GM12878 (cell line): Measurements from ENCODE around the gene LBHD1. TPM values are rescaled to one million over a fixed set of nuclear protein-coding genes. Genes with fewer than 3 reads are reported as not detected.

Experiments used
- ATAC-seq: fragments of 200-7000 bp; cut with Tn5 transposase; 3 replicates; pipeline ENCODE4 v1.9.1; 2020; ENCODE audit warnings: mild to moderate bottlenecking, moderate library complexity
- BruUV-seq: library from RNA; stranded (reverse); fragments of 400-500 nt; replicated peaks from 2 replicates; lab custom pipeline; 2021; lab: Mats Ljungman, UMichigan
- CTCF ChIA-PET: fragments of 300-600 bp; sonication (Branson Sonifier 250); formaldehyde crosslinking; extraction: SDS; loops from one replicate; lab custom pipeline; 2021; ENCODE audit warnings: inconsistent platforms; lab: Yijun Ruan, JAX
- POLR2A ChIA-PET: fragments of 350-600 bp; formaldehyde crosslinking; extraction: SDS; loops from one replicate; lab custom pipeline; 2021; ENCODE audit warnings: inconsistent platforms; lab: Charles Lee
- RAD21 ChIA-PET: fragments of 300-600 bp; sonication (Branson Sonifier 250); formaldehyde crosslinking; loops from one replicate; lab custom pipeline; 2023; ENCODE audit warnings: antibody characterized with exemption; ENCODE audit not compliant: unreplicated experiment; lab: Charles Lee
- SMC1A ChIA-PET: fragments of 300-600 bp; sonication (Branson Sonifier 250); formaldehyde crosslinking; loops from one replicate; lab custom pipeline; 2023; ENCODE audit not compliant: unreplicated experiment, uncharacterized antibody; lab: Charles Lee
- DNase-seq: peaks from one replicate; pipeline ENCODE4 v3.0.0-alpha.2; 2011; ENCODE audit warnings: low read depth, low spot score
- FAIRE-seq: peaks from 3 replicates; lab custom pipeline; 2011; peaks lifted over from hg19 to GRCh38; lab: Jason Lieb, UNC
- H2AFZ ChIP-seq: 2 replicates; pipeline ENCODE4 v1.6.0; 2011; ENCODE audit warnings: low read depth, low read length, control low read depth; ENCODE audit not compliant: control insufficient read depth
- H3K27ac ChIP-seq: 2 replicates; pipeline ENCODE4 v1.5.1; 2011; ENCODE audit warnings: control low read depth; ENCODE audit not compliant: control insufficient read depth, insufficient read depth
- H3K27me3 ChIP-seq, 2 experiments: replicated peaks in 1 of 2; 2 replicates each; pipeline versions ENCODE4 v1.6.0 to v1.6.1; 2011; ENCODE audit warnings: low read length in 1 of 2; ENCODE audit not compliant: control insufficient read depth in 2 of 2, insufficient read depth in 2 of 2
- H3K36me3 ChIP-seq, 2 experiments: 2 replicates each; pipeline ENCODE4 v1.5.1; 2011; ENCODE audit warnings: low read length in 1 of 2; ENCODE audit not compliant: control insufficient read depth in 2 of 2, insufficient read depth in 2 of 2
- H3K4me1 ChIP-seq: 2 replicates; pipeline ENCODE4 v1.6.1; 2011; ENCODE audit warnings: mild to moderate bottlenecking, low read length, moderate library complexity, mixed read lengths; ENCODE audit not compliant: control insufficient read depth, insufficient read depth
- H3K4me2 ChIP-seq: 2 replicates; pipeline ENCODE4 v1.6.0; 2011; ENCODE audit warnings: control low read depth; ENCODE audit not compliant: control insufficient read depth, insufficient read depth
- H3K4me3 ChIP-seq: fragments of 200-600 bp; sonication (generic); 2 replicates; pipeline ENCODE4 v1.5.1; 2016
- H3K79me2 ChIP-seq: 2 replicates; pipeline ENCODE4 v1.6.0; 2011; ENCODE audit warnings: low read length; ENCODE audit not compliant: control insufficient read depth, insufficient read depth
- H3K9ac ChIP-seq: 2 replicates; pipeline ENCODE4 v1.8.0; 2011; ENCODE audit warnings: low read length, control low read depth, mixed read lengths; ENCODE audit not compliant: control insufficient read depth, insufficient read depth
- H3K9me3 ChIP-seq: replicated peaks from 3 replicates; pipeline ENCODE4 v1.5.1; 2011; ENCODE audit warnings: mild to moderate bottlenecking, low read length; ENCODE audit not compliant: control insufficient read depth, insufficient read depth
- H4K20me1 ChIP-seq: 2 replicates; pipeline ENCODE4 v1.6.0; 2011; ENCODE audit not compliant: control insufficient read depth, insufficient read depth
- CBX5 ChIP-seq: sonication (generic); IDR thresholded peaks from 2 replicates; pipeline ENCODE4 v1.6.1; 2016; ENCODE audit warnings: low read depth, moderate library complexity, mild to moderate bottlenecking, inconsistent platforms
- EGR1 ChIP-seq, 2 experiments: IDR thresholded peaks; 1 replicate in 1 of 2; 2 replicates in 1 of 2; pipeline ENCODE4 v1.6.1; 2011 to 2012; ENCODE audit warnings: low read depth in 2 of 2, low read length in 2 of 2, borderline replicate concordance in 1 of 2, mild to moderate bottlenecking in 1 of 2, moderate library complexity in 1 of 2
- EZH2 ChIP-seq: IDR thresholded peaks from 2 replicates; pipeline ENCODE4 v1.6.1; 2012; ENCODE audit warnings: low read depth, mild to moderate bottlenecking, control low read depth, inconsistent platforms, low read length, borderline replicate concordance; ENCODE audit not compliant: control insufficient read depth
- FOXK2 ChIP-seq: fragments of 450-650 bp; IDR thresholded peaks from 2 replicates; pipeline ENCODE4 v1.6.1; 2017; ENCODE audit warnings: mild to moderate bottlenecking, moderate library complexity
- HDGF ChIP-seq: fragments of 450-650 bp; IDR thresholded peaks from 2 replicates; pipeline ENCODE4 v1.6.1; 2016; ENCODE audit warnings: antibody characterized with exemption
- LARP7 ChIP-seq: fragments of 450-650 bp; IDR thresholded peaks from 2 replicates; pipeline ENCODE4 v1.6.1; 2017; ENCODE audit warnings: mild to moderate bottlenecking
- POLR2A ChIP-seq: IDR thresholded peaks from 2 replicates; pipeline ENCODE4 v1.6.1; 2011; ENCODE audit warnings: low read depth, mild to moderate bottlenecking, low read length
- SPI1 ChIP-seq: IDR thresholded peaks from 2 replicates; pipeline ENCODE4 v1.6.1; 2011; ENCODE audit warnings: low read depth, mild to moderate bottlenecking, low read length, moderate library complexity, borderline replicate concordance; ENCODE audit not compliant: insufficient read depth
- YY1 ChIP-seq: IDR thresholded peaks from 2 replicates; pipeline ENCODE4 v1.6.1; 2011; ENCODE audit warnings: low read depth, mild to moderate bottlenecking, low read length
- WGBS: methylation state at CpG from one replicate; pipeline ENCODE4 v1.1.6; 2016; ENCODE audit warnings: low lambda C conversion rate; ENCODE audit not compliant: insufficient replicate concordance, insufficient coverage; ENCODE audit errors: missing lambda C conversion rate; 5-methylcytosine and 5-hydroxymethylcytosine counted together
- in situ Hi-C: fragments of 300-500 bp; cut with MboI; formaldehyde crosslinking; loops from 9 replicates; pipeline ENCODE4 v1.14.3; 2018; ENCODE audit warnings: mixed read lengths
- intact Hi-C: fragments of 100-400 bp; cut with micrococcal nuclease; formaldehyde crosslinking; loops from one replicate; pipeline ENCODE4 v1.14.2; 2022; ENCODE audit not compliant: unreplicated experiment
- polyA plus RNA-seq, 11 experiments: library from polyadenylated mRNA; depleted of rRNA in 4 of 11; unstranded in 6 of 11; stranded (reverse) in 5 of 11; fragments of >200 nt; fragmentation: Nextera tagmentation in 4 of 11; fragmentation: Illumina TruSeq in 1 of 11; extraction: Ambion mirVana in 4 of 11; extraction: Trizol in 1 of 11; gene quantifications; 1 replicate in 1 of 11; 2 replicates in 10 of 11; pipeline versions ENCODE4 v1.2.1 to v1.2.3, GENCODE V29; 2011 to 2016; ENCODE audit warnings: inconsistent platforms in 2 of 11, missing spikeins in 2 of 11, low read depth in 1 of 11
- total RNA-seq, 4 experiments: library from RNA; depleted of rRNA in 3 of 4; stranded (reverse); fragments of >200 nt in 3 of 4; fragmentation: Illumina TruSeq in 1 of 4; extraction: Trizol in 1 of 4; gene quantifications; 2 replicates each; pipeline versions ENCODE4 v1.2.1 to v1.2.3, GENCODE V29; 2013 to 2021
- TF ChIP-seq, protein P1 (sequence below): IDR thresholded peaks from 2 replicates; pipeline ENCODE4 v1.6.1; 2011; ENCODE audit warnings: low read depth, low read length, improper control_type of control experiment, borderline replicate concordance
- TF ChIP-seq, protein P2 (sequence below): IDR thresholded peaks from 2 replicates; pipeline ENCODE4 v1.6.1; 2012; ENCODE audit warnings: low read depth, low read length, improper control_type of control experiment

LBHD1 gene
- total and polyA plus RNA-seq, 10 of the 15 experiments (the other 5 are each of a cell fraction or from before 2014, with no cell fraction given), result 0.79 to 12.0 (median 7.6) TPM

DNA sequence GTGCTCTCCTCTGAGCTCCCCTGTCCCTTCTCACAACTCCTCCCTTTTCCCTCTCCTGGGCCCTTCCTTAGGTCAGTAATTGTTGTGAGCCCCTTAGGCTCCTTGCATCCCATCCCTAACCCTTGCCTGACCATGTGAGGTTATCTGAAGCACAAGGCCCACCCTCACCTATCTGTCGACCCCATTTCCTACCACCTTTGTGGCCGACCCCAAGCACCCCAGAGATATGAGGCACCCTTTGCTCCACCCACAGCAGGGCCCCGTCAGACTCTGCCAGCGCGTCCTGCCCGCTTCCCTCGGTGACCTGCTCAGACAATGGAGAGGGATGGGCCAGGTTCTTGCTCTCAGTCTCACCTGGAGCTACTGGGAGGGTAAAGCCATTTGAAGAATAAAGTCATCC lies 36.7 kb upstream of the LBHD1 start:
- Histone ChIP-seq H3K4me3 (peak overlapping the region; percentile 83), H3K9ac (peak overlapping the region; percentile 90), H3K9me3 (no peaks in the 10 kb centered on the region), H3K4me2 (peak overlapping the region; percentile 98), H3K79me2 (no peaks in the 10 kb centered on the region), H2AFZ (peak overlapping the region; percentile 93), H4K20me1 (no peaks in the 10 kb centered on the region), H3K4me1 (peaks cover 37% of the 10 kb centered on the region), H3K27me3 (no peaks in the 10 kb centered on the region), H3K36me3 (peaks cover 16 to 17% of the 10 kb centered on the region in 2 experiments), H3K27ac (peak overlapping the region; percentile 88)
- no TSS peak for BruUV-seq
- intact Hi-C loops (loop anchor here (1.0 to 5.0 kb wide), 2 partner anchors 19 to 106 kb away; partner anchors contain the start of genes HNRNPUL2 and MTA2), in situ Hi-C loops (no loop called here)
- FAIRE-seq, result no peak
- ATAC-seq, result peak; percentile 8
- WGBS, result 4% methylated on average over 7 of the region's 7 CpGs
- ChIA-PET SMC1A (interaction anchor here (0.6 to 5.3 kb wide), 7 partner anchors 15 to 152 kb away, joined by 3 to 26 read pairs (median 3); partner anchors contain the start of genes HNRNPUL2, TAF6L and TTC9C), RAD21 (interaction anchor here (0.6 to 1.8 kb wide), 7 partner anchors 18 to 152 kb away, joined by 3 to 8 read pairs (median 4); partner anchors contain the start of genes C11orf98, CSKMT, HNRNPUL2 and TAF6L), POLR2A (interaction anchor here (0.6 to 7.6 kb wide), 14 partner anchors 18 to 147 kb away, joined by 4 to 79 read pairs (median 5); partner anchors contain the start of genes B3GAT3, C11orf98, CSKMT and HNRNPUL2), CTCF (interaction anchor here (1.0 to 5.0 kb wide), 6 partner anchors 14 to 60 kb away, joined by 3 to 21 read pairs (median 6); partner anchors contain the start of genes HNRNPUL2, TTC9C and ZBTB3)
- no peak for DNase-seq
- TF ChIP-seq POLR2A, result peak; percentile 33
- TF ChIP-seq FOXK2, result no peak

DNA sequence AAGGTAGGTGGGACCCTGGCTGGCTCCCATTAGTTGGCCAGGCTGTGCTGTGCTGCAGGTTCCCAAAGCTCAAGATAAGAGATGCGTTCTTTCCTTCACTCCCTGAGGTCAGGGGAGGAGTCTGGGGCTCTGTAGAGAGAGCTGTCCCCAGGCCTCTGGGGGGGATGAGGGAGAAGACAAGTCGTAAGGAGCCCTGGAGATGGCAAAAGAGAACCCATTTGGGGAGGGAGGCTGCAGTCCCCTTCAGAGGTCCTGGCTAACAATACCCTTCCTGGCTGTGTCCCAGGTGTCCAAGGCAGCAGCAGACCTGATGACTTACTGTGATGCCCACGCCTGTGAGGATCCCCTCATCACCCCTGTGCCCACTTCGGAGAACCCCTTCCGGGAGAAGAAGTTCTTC lies 36.3 kb upstream of the LBHD1 start:
- ChIA-PET RAD21 (interaction anchor here (1.0 to 1.7 kb wide), 4 partner anchors 43 to 78 kb away, joined by 3 to 8 read pairs (median 6); partner anchors contain the start of genes C11orf98, CSKMT and ZBTB3), CTCF (interaction anchor here (0.8 to 5.0 kb wide), 6 partner anchors 14 to 61 kb away, joined by 3 to 21 read pairs (median 4); partner anchors contain the start of gene ZBTB3), POLR2A (interaction anchor here (0.6 to 7.6 kb wide), 14 partner anchors 19 to 147 kb away, joined by 4 to 79 read pairs (median 5); partner anchors contain the start of genes B3GAT3, C11orf98, CSKMT and HNRNPUL2), SMC1A (interaction anchor here (0.9 to 5.3 kb wide), 5 partner anchors 16 to 151 kb away, joined by 3 to 26 read pairs (median 3); partner anchors contain the start of genes HNRNPUL2 and TTC9C)
- FAIRE-seq (no peak), ATAC-seq (no peak), DNase-seq (no peak)
- H2AFZ ChIP-seq, result no peak overlapping the region
- H3K36me3 ChIP-seq, result peaks cover 12 to 17% of the 10 kb centered on the region in 2 experiments
- H3K9ac ChIP-seq, result peak overlapping the region; percentile 90
- peaks cover 35% of the 10 kb centered on the region for H3K4me1 ChIP-seq
- H3K79me2 ChIP-seq, result no peaks in the 10 kb centered on the region
- no peaks in the 10 kb centered on the region for H3K27me3 ChIP-seq
- no peaks in the 10 kb centered on the region for H4K20me1 ChIP-seq
- peak overlapping the region; percentile 98 for H3K4me2 ChIP-seq
- H3K27ac ChIP-seq, result peak overlapping the region; percentile 88
- peak overlapping the region; percentile 83; the same call in 1 of the 2 replicates for H3K4me3 ChIP-seq
- 85% methylated on average over 5 of the region's 5 CpGs for WGBS
- in situ Hi-C loops, result no loop called here
- intact Hi-C loops, result loop anchor here (5.0 kb wide), 1 partner anchor 106 kb away; the partner anchor contains the start of gene MTA2
- no peaks in the 10 kb centered on the region for H3K9me3 ChIP-seq
- no TSS peak for BruUV-seq
- TF ChIP-seq EGR1 (IDR thresholded peaks at IDR 0.05; ENCODE audit: borderline replicate concordance in 1 of 2, low read depth in 2 of 2, low read length in 2 of 2) (no peak), EZH2 (no peak), HDGF (no peak), LARP7 (no peak), YY1 (no peak), SPI1 (no peak), CBX5 (no peak)
- TF ChIP-seq, protein P1, sequence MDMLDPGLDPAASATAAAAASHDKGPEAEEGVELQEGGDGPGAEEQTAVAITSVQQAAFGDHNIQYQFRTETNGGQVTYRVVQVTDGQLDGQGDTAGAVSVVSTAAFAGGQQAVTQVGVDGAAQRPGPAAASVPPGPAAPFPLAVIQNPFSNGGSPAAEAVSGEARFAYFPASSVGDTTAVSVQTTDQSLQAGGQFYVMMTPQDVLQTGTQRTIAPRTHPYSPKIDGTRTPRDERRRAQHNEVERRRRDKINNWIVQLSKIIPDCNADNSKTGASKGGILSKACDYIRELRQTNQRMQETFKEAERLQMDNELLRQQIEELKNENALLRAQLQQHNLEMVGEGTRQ, result no peak
- TF ChIP-seq, protein P2, sequence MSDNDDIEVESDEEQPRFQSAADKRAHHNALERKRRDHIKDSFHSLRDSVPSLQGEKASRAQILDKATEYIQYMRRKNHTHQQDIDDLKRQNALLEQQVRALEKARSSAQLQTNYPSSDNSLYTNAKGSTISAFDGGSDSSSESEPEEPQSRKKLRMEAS, result no peak
